Fibroblast of skin of left biceps (primary cell): ENCODE measurements around the gene TEX12.
"Not testable (repeated sequence)": the region's sequence is repeated elsewhere in the genome, so short reads cannot be mapped to it uniquely, and the experiment has no call there.

Experiments used
- DNase-seq, 2 experiments: peaks; one replicate each; pipeline ENCODE4 v3.0.0-alpha.2; 2013; ENCODE audit warnings: low read depth in 2 of 2

Gene TEX12

GRCh38 chr11:112163875-112164685 lies 3.1 kb upstream of the TEX12 start, which contains the start of gene IL18:
TSS of gene IL18 (minus strand) at chr11:112164094. CDS start at chr11:112155053, 9,041 bp downstream.
- DNase-seq: no peak

GRCh38 chr11:112165049-112165448 lies 2.1 kb upstream of the TEX12 start:
- DNase-seq: no peak

- peak in 1 of 2 experiments; percentile 33 for DNase-seq
Measured at GRCh38 chr11:112166562-112166961, 610 bp upstream of the TEX12 start.

- no peak for DNase-seq
Measured at GRCh38 chr11:112172362-112172994, 5.3 kb downstream of the TEX12 start.

- no peak for DNase-seq
Measured at GRCh38 chr11:112173152-112173551, 6.0 kb downstream of the TEX12 start.

GRCh38 chr11:112174789-112175598 lies 7.8 kb downstream of the TEX12 start, which contains the start of gene BCO2:
TSS of gene BCO2 (plus strand) at chr11:112175512. CDS start at chr11:112175602, 90 bp downstream.
- no peak for DNase-seq

GRCh38 chr11:112175599-112175952 lies 8.4 kb downstream of the TEX12 start:
- no peak for DNase-seq

GRCh38 chr11:112176077-112176476 lies 8.9 kb downstream of the TEX12 start:
- no peak for DNase-seq

- no peak for DNase-seq
Measured at GRCh38 chr11:112177589-112177988, 10.4 kb downstream of the TEX12 start.

GRCh38 chr11:112178428-112178827 lies 11.3 kb downstream of the TEX12 start:
- DNase-seq: no peak

- DNase-seq: no peak
Measured at GRCh38 chr11:112178936-112179335, 11.8 kb downstream of the TEX12 start.

GRCh38 chr11:112179601-112180000 lies 12.4 kb downstream of the TEX12 start:
- no peak for DNase-seq

- DNase-seq: no peak
Measured at GRCh38 chr11:112182867-112183266, 15.7 kb downstream of the TEX12 start.

- DNase-seq: no peak
Measured at GRCh38 chr11:112185883-112186282, 18.7 kb downstream of the TEX12 start.

GRCh38 chr11:112186304-112186703 lies 19.1 kb downstream of the TEX12 start:
- DNase-seq: no peak

- DNase-seq: not testable (repeated sequence)
Measured at GRCh38 chr11:112195113-112195512, 27.9 kb downstream of the TEX12 start.

GRCh38 chr11:112195951-112196351 lies 28.8 kb downstream of the TEX12 start:
- no peak for DNase-seq

- no peak for DNase-seq
Measured at GRCh38 chr11:112196519-112197087, 29.4 kb downstream of the TEX12 start.

- not testable (repeated sequence) for DNase-seq
Measured at GRCh38 chr11:112199101-112199500, 31.9 kb downstream of the TEX12 start.

GRCh38 chr11:112200252-112200651 lies 33.1 kb downstream of the TEX12 start:
- no peak for DNase-seq

- DNase-seq: no peak
Measured at GRCh38 chr11:112206071-112206470, 38.9 kb downstream of the TEX12 start.

- no peak for DNase-seq
Measured at GRCh38 chr11:112210890-112211289, 43.7 kb downstream of the TEX12 start.
